ENCODE data around the gene GNL3L.

The GNL3L gene

GRCh38 chrX:54494989-54495813 lies 34.8 kb upstream of the GNL3L start:
- peak overlapping the region; percentile 47 for H3K4me3 ChIP-seq (ENCODE audit: low read length)
- no peaks in the 10 kb centered on the region for H3F3A ChIP-seq (ENCODE audit: control insufficient read depth, insufficient read depth)
- H3K36me3 ChIP-seq (ENCODE audit: control insufficient read depth, low read length): no peaks in the 10 kb centered on the region
- no peaks in the 10 kb centered on the region for H3K9me2 ChIP-seq (replicated peaks; ENCODE audit: control insufficient read depth, low read length)
- TF ChIP-seq, protein P1, sequence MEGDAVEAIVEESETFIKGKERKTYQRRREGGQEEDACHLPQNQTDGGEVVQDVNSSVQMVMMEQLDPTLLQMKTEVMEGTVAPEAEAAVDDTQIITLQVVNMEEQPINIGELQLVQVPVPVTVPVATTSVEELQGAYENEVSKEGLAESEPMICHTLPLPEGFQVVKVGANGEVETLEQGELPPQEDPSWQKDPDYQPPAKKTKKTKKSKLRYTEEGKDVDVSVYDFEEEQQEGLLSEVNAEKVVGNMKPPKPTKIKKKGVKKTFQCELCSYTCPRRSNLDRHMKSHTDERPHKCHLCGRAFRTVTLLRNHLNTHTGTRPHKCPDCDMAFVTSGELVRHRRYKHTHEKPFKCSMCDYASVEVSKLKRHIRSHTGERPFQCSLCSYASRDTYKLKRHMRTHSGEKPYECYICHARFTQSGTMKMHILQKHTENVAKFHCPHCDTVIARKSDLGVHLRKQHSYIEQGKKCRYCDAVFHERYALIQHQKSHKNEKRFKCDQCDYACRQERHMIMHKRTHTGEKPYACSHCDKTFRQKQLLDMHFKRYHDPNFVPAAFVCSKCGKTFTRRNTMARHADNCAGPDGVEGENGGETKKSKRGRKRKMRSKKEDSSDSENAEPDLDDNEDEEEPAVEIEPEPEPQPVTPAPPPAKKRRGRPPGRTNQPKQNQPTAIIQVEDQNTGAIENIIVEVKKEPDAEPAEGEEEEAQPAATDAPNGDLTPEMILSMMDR (IDR thresholded peaks at IDR 0.05; ENCODE audit: low read depth, low read length, poor library complexity, severe bottlenecking): no peak
- no peak for TF ChIP-seq EZH2phosphoT487 (IDR thresholded peaks at IDR 0.05; ENCODE audit: borderline replicate concordance, low read length)
- H3K4me1 ChIP-seq (ENCODE audit: control insufficient read depth, low read length): no peaks in the 10 kb centered on the region
- H3K4me2 ChIP-seq (ENCODE audit: low read length): peak overlapping the region; percentile 58
- no peaks in the 10 kb centered on the region for H4K20me1 ChIP-seq (ENCODE audit: control insufficient read depth, insufficient read depth, low read depth, low read length)
- no peaks in the 10 kb centered on the region for H3K79me2 ChIP-seq (ENCODE audit: control insufficient read depth, low read length)
- no peaks in the 10 kb centered on the region for H3K9me3 ChIP-seq (ENCODE audit: control insufficient read depth, insufficient read depth, low read length)
- peaks cover 10% of the 10 kb centered on the region for H3K27me3 ChIP-seq (ENCODE audit: control insufficient read depth, low read length)
- no peak overlapping the region for H3K27ac ChIP-seq (ENCODE audit: low read depth, low read length)

DNA sequence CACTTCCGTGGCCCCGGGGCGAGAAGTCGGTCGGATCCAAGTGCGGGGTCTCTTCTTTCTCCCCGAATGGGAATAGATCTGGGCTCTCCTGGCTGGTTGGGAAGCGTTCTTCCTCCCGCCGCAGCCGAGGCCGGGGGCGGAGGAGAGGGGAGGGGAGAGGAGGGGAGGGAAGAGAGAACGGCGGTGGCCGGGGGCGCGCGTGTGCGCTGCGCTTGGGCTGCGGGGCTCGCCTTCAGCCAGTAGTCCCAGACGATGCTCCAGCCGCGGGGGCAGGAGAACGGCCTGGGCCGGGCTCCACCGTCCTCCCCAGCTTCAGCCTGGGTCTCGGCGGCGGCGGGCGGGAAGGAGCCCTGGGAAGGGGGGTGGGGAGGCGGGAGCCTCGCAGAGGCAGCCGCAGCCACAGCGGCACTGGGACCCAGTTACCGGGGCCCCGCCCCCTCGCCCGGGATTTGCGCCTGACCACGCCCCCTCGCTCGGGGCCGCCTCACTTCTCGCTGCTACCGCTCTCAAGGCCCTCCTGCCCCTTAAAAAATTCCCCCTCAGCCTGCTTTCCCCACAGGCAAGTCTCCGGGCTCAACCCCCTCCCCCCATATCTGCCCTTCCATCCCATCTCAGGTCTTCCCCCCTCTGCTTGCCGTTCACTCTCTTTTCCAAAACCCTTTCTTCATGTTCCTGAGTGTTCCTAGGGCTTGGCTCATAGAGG lies 34.1 kb upstream of the GNL3L start, which contains the start of gene FGD1:
Gene FGD1, minus strand, starts transcription at position 421 of the 703 bp plus-strand sequence. CDS start 802 bp downstream, outside the sequence.
- TF ChIP-seq, protein P1 (IDR thresholded peaks at IDR 0.05; ENCODE audit: low read depth, low read length, poor library complexity, severe bottlenecking): no peak
- TF ChIP-seq EZH2phosphoT487 (IDR thresholded peaks at IDR 0.05; ENCODE audit: borderline replicate concordance, low read length): no peak
- Histone ChIP-seq H3K79me2 (ENCODE audit: control insufficient read depth, low read length) (no peaks in the 10 kb centered on the region), H3K4me2 (ENCODE audit: low read length) (peak within 1 kb of the TSS; percentile 58), H3F3A (ENCODE audit: control insufficient read depth, insufficient read depth) (no peaks in the 10 kb centered on the region), H3K9me3 (ENCODE audit: control insufficient read depth, insufficient read depth, low read length) (no peaks in the 10 kb centered on the region), H3K4me1 (ENCODE audit: control insufficient read depth, low read length) (no peaks in the 10 kb centered on the region), H3K9me2 (replicated peaks; ENCODE audit: control insufficient read depth, low read length) (no peaks in the 10 kb centered on the region), H3K36me3 (ENCODE audit: control insufficient read depth, low read length) (no peaks in the 10 kb centered on the region), H4K20me1 (ENCODE audit: control insufficient read depth, insufficient read depth, low read depth, low read length) (no peaks in the 10 kb centered on the region), H3K4me3 (ENCODE audit: low read length) (peak within 1 kb of the TSS; percentile 47), H3K27ac (ENCODE audit: low read depth, low read length) (no peak within 1 kb of the TSS), H3K27me3 (ENCODE audit: control insufficient read depth, low read length) (peaks cover 10% of the 10 kb centered on the region)

GRCh38 chrX:54496517-54496852 lies 33.5 kb upstream of the GNL3L start:
- H3K9me3 ChIP-seq (ENCODE audit: control insufficient read depth, insufficient read depth, low read length): no peaks in the 10 kb centered on the region
- no peaks in the 10 kb centered on the region for H3K4me1 ChIP-seq (ENCODE audit: control insufficient read depth, low read length)
- H4K20me1 ChIP-seq (ENCODE audit: control insufficient read depth, insufficient read depth, low read depth, low read length): no peaks in the 10 kb centered on the region
- H3K4me2 ChIP-seq (ENCODE audit: low read length): peak overlapping the region; percentile 58
- H3K9me2 ChIP-seq (replicated peaks; ENCODE audit: control insufficient read depth, low read length): no peaks in the 10 kb centered on the region
- H3F3A ChIP-seq (ENCODE audit: control insufficient read depth, insufficient read depth): no peaks in the 10 kb centered on the region
- H3K79me2 ChIP-seq (ENCODE audit: control insufficient read depth, low read length): no peaks in the 10 kb centered on the region
- TF ChIP-seq, protein P1 (IDR thresholded peaks at IDR 0.05; ENCODE audit: low read depth, low read length, poor library complexity, severe bottlenecking): no peak
- TF ChIP-seq EZH2phosphoT487 (IDR thresholded peaks at IDR 0.05; ENCODE audit: borderline replicate concordance, low read length): no peak
- no peak overlapping the region for H3K27ac ChIP-seq (ENCODE audit: low read depth, low read length)
- H3K36me3 ChIP-seq (ENCODE audit: control insufficient read depth, low read length): no peaks in the 10 kb centered on the region
- no peak overlapping the region for H3K4me3 ChIP-seq (ENCODE audit: low read length)
- peaks cover 10% of the 10 kb centered on the region for H3K27me3 ChIP-seq (ENCODE audit: control insufficient read depth, low read length)
